Colonic mucosa (tissue), 4 donors: ENCODE results near the gene P2RX6. TPM values are rescaled to one million over a fixed set of nuclear protein-coding genes. Genes with fewer than 3 reads are reported as not detected.

Experiments used
- DNase-seq: peaks from one replicate; pipeline ENCODE4 v3.0.0-alpha.2; 2020
- H3K27ac ChIP-seq: fragments of 200-600 bp; one replicate; pipeline ENCODE4 v1.8.0; 2021
- H3K27me3 ChIP-seq: fragments of 200-600 bp; one replicate; pipeline ENCODE4 v1.8.0; 2021
- H3K36me3 ChIP-seq: fragments of 200-600 bp; one replicate; pipeline ENCODE4 v1.8.0; 2021
- H3K4me1 ChIP-seq: fragments of 200-600 bp; one replicate; pipeline ENCODE4 v1.8.0; 2021; ENCODE audit warnings: mild to moderate bottlenecking
- H3K4me3 ChIP-seq: fragments of 200-600 bp; one replicate; pipeline ENCODE4 v1.8.0; 2021
- H3K9ac ChIP-seq, 2 donors: one replicate each; pipeline ENCODE4 v1.7.0; 2013; ENCODE audit warnings: control low read depth in 2 of 2, low read depth in 2 of 2, low read length in 2 of 2
- H3K9me3 ChIP-seq: fragments of 200-600 bp; one replicate; pipeline ENCODE4 v1.8.0; 2021
- intact Hi-C: fragments of 100-400 bp; cut with DNase I; formaldehyde crosslinking; loops from one replicate; pipeline ENCODE4 v1.14.1; 2022
- total RNA-seq, 2 donors: library from RNA; stranded (reverse); fragmentation: NEBNext Ultra II Directional in 1 of 2; extraction: Animal tissue kit (Norgen Biotek cat#: 25700) in 1 of 2; gene quantifications; one replicate each; pipeline ENCODE4 v1.2.1, GENCODE V29; 2021
- TF ChIP-seq, protein P1 (sequence below): fragments of 200-600 bp; IDR thresholded peaks from one replicate; pipeline ENCODE4 v1.8.0; 2022; ENCODE audit warnings: antibody characterized with exemption, mild to moderate bottlenecking
- donor health status: healthy.
- donor health status: DM: no; HTN: no; CAD: no.
- donor health status: DM: no; HTN: no; CAD: no.

Gene P2RX6
- total RNA-seq, 2 donors from 2014 or later, result 0.27 to 0.62 TPM

DNA sequence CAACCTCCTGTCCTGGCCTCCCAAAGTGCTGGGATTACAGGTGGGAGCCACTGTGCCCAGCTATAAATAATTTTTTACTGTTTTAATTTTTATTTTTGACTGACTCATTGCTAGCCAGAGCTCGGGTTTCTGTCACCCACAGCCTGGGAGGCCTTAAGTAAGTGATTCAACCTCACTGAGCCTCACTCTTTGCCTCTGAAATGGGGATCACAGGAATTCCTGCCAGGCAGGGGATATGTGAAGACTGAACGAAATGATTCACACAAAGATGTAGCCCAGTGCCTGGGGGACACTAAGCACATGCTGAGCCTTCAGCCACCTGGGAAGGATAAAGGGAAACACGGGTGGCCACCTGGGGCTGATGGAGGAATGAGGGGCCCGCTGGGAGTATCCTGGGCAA, 27.0 kb downstream of the P2RX6 start:
- intact Hi-C loops, result no loop called here
- peaks cover 10% of the 10 kb centered on the region for H3K4me1 ChIP-seq

DNA sequence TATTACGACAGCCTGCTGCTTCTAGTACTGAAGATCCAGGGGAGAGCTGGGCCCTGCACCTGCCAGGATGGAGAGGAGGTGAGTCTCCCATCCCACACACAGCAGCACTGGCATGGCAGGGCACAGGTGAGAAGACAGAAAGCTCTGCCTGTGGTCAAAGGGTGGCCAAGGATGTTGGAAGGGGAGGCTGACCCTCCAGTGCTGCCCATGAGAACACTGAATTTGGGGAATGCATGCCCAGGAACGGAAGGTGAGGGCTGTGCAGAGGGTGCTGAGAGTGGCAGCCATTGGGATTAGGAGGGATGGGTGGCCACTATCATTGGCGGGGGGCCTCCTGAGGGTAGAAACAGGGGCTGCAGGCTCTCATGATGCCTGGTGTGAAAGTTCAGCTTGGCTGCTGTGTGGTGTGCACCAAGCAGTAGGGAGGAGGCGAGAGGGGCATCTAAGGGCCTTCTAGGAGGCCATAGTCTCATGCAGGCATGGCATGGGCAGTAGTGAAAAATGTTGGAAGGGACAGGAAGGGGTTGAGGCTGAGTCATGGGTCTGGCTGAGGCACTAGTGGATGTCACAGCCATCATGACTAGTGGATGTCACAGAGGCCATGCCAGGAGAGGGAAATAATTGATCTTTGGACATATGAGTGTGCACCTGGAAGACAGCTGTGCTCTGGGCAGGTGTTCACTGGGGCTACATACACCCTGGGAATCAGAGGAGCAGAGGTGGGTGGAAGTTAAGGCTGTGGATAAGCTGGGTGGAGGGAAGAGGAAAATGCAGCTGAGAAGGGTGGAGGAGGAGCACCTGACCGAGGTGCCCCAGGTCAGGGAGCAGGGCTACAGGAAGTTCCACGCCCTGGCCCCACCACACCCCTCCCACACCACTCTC, 28.3 kb downstream of the P2RX6 start:
- DNase-seq, result peak; percentile 50
- Histone ChIP-seq H3K27ac (no peak overlapping the region), H3K9me3 (no peaks in the 10 kb centered on the region), H3K27me3 (no peaks in the 10 kb centered on the region), H3K9ac (no peak overlapping the region), H3K36me3 (no peaks in the 10 kb centered on the region), H3K4me3 (no peak overlapping the region), H3K4me1 (peaks cover 10% of the 10 kb centered on the region)
- intact Hi-C loops, result no loop called here
- TF ChIP-seq, protein P1, sequence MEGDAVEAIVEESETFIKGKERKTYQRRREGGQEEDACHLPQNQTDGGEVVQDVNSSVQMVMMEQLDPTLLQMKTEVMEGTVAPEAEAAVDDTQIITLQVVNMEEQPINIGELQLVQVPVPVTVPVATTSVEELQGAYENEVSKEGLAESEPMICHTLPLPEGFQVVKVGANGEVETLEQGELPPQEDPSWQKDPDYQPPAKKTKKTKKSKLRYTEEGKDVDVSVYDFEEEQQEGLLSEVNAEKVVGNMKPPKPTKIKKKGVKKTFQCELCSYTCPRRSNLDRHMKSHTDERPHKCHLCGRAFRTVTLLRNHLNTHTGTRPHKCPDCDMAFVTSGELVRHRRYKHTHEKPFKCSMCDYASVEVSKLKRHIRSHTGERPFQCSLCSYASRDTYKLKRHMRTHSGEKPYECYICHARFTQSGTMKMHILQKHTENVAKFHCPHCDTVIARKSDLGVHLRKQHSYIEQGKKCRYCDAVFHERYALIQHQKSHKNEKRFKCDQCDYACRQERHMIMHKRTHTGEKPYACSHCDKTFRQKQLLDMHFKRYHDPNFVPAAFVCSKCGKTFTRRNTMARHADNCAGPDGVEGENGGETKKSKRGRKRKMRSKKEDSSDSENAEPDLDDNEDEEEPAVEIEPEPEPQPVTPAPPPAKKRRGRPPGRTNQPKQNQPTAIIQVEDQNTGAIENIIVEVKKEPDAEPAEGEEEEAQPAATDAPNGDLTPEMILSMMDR, result no peak

More for the DNA sequence above, 27.0 kb downstream of the P2RX6 start:
- H3K4me3 ChIP-seq, result no peak overlapping the region
- H3K27me3 ChIP-seq, result no peaks in the 10 kb centered on the region
- no peak overlapping the region for H3K9ac ChIP-seq
- no peaks in the 10 kb centered on the region for H3K36me3 ChIP-seq
- H3K9me3 ChIP-seq, result no peaks in the 10 kb centered on the region
- no peak for DNase-seq
- TF ChIP-seq, protein P1, result no peak
- H3K27ac ChIP-seq, result no peak overlapping the region

DNA sequence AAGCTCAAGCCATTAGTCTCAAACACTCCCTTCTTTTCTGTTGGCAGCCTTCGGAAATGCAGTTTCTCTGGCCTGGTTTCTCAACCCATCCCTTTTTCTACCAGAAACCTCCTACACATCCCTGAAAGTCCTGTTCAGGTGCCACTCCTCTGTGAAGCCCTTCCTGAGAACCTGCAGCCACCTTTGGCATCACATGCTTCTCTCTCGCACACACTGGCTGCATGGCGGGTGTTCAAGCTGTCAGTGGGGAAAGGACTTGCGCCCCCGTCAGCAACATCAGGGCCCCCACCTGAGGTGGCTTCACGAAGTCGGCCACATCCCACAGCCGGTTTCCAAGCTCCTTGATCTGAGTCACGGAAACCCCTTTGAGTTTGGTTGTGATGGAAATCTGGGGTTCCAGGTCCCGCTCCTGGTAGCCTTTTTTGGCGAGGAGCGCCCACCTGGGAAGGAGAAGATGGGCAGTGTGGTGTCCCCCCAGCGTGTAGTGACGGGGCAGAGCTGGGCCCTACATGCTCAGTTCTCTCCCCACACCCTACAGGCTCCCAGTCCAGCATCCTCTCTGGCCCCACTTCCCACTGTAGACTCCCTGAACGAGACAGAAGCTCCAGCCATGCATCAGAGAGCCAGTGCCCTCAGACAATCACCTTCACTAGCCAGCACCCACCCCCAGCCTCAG, 29.0 kb downstream of the P2RX6 start:
- Histone ChIP-seq H3K4me1 (peaks cover 10% of the 10 kb centered on the region), H3K9me3 (no peaks in the 10 kb centered on the region), H3K36me3 (no peaks in the 10 kb centered on the region), H3K4me3 (no peak overlapping the region), H3K9ac (no peak overlapping the region), H3K27ac (no peak overlapping the region), H3K27me3 (no peaks in the 10 kb centered on the region)
- DNase-seq, result no peak
- intact Hi-C loops, result no loop called here
- TF ChIP-seq, protein P1, result no peak

DNA sequence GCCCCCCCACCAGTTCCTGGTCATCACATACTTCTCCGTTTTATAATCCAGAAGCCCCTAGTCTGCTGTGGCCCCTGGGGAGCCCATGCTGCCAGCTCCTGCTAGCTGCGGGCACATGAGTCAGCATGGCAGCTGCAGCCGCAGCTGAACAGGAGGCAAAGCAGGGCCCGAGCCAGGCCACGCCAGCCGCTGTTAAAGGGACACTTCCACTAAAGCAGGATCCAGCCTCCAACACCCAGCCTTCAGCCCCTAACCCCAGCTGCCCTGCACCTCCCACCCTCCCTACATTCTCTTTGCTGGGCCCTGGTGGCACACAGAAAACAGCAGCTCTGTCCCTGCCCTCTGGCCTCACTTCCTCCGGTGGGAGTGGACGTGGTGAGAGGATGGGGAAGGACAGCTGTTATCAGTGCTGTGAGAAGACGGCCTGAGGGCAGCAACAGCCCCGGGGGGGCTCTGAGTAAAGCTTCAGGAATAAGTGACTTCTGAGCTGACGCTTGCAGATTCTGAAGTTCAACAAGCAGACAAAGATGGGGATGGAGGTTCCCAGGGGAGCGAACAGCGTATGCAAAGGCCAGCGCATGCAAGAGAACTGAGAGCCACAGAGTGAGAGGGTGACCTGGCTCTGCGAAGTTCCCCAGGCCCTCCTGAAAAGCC, 30.1 kb downstream of the P2RX6 start:
- H3K4me1 ChIP-seq, result peaks cover 10% of the 10 kb centered on the region
- no peaks in the 10 kb centered on the region for H3K36me3 ChIP-seq
- TF ChIP-seq, protein P1, result no peak
- no peak for DNase-seq
- peak overlapping the region; percentile 26 for H3K4me3 ChIP-seq
- H3K27me3 ChIP-seq, result no peaks in the 10 kb centered on the region
- H3K27ac ChIP-seq, result no peak overlapping the region
- intact Hi-C loops, result no loop called here
- no peak overlapping the region for H3K9ac ChIP-seq
- H3K9me3 ChIP-seq, result no peaks in the 10 kb centered on the region

DNA sequence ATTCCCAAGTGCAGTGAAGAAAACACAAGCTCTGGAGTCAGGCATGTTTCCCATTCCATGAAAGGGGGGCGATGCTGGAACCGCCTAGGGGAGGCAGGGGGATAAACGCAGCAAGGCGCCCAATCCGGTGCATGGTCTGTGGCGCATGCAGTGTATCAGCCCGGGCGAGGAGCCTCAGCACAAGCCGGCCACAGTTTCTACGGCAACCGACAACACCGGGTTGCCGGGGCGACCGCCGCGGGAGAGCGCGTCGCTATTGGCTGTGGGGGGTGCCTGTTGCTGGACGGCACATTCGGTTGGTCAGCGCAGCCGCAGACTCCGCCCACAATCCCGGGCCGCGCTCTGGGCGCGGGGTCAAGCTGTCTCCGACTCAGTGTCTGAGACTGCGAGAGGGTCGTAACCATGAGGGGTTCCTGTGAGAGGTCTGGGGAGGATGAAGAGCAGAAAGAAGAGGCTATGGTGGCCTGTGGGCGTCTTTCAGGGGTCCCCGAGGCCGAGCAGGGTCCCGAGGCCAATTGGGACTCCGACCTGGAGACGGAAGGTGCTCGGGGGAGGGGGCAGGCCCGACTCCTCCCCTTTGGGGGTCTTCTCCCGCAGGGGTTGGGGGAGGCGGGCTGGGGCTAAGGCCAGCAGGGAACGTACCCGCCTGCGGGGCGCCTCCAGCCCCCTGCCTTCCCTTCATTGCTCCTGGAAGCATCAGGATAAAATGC, 30.8 kb downstream of the P2RX6 start, which contains the start of gene LRRC74B:
Gene LRRC74B (plus strand): TSS at position 362 of the 710 bp plus-strand sequence. CDS start 41 bp downstream, at position 403.
- Histone ChIP-seq H3K4me3 (peak within 1 kb of the TSS; percentile 26), H3K27ac (no peak within 1 kb of the TSS), H3K9ac (no peak within 1 kb of the TSS), H3K4me1 (peaks cover 10% of the 10 kb centered on the region), H3K36me3 (no peaks in the 10 kb centered on the region), H3K9me3 (no peaks in the 10 kb centered on the region), H3K27me3 (no peaks in the 10 kb centered on the region)
- peak; percentile 88 for DNase-seq
- TF ChIP-seq, protein P1, result no peak
- intact Hi-C loops, result no loop called here
